A673 (cell line): Measurements from ENCODE around the gene HPDL.

ENCODE experiments used
- EZH2 ChIP-seq: fragments of 200-600 bp; sonication (generic); IDR thresholded peaks from 2 replicates; pipeline ENCODE4 v1.6.1; 2017; ENCODE audit warnings: borderline replicate concordance, low read depth, mild to moderate bottlenecking, mixed read lengths, antibody characterized with exemption, low read length; ENCODE audit not compliant: poor library complexity, severe bottlenecking
- TF ChIP-seq, protein P1 (sequence below): fragments of 300-800, 200-600 bp; sonication (generic); conservative IDR thresholded peaks from 2 replicates; pipeline ENCODE4 v1.5.1; 2017; ENCODE audit warnings: low read depth, mild to moderate bottlenecking, antibody characterized with exemption, low read length, moderate library complexity, mixed read lengths

- TF ChIP-seq EZH2 = no peak
- TF ChIP-seq, protein P1, sequence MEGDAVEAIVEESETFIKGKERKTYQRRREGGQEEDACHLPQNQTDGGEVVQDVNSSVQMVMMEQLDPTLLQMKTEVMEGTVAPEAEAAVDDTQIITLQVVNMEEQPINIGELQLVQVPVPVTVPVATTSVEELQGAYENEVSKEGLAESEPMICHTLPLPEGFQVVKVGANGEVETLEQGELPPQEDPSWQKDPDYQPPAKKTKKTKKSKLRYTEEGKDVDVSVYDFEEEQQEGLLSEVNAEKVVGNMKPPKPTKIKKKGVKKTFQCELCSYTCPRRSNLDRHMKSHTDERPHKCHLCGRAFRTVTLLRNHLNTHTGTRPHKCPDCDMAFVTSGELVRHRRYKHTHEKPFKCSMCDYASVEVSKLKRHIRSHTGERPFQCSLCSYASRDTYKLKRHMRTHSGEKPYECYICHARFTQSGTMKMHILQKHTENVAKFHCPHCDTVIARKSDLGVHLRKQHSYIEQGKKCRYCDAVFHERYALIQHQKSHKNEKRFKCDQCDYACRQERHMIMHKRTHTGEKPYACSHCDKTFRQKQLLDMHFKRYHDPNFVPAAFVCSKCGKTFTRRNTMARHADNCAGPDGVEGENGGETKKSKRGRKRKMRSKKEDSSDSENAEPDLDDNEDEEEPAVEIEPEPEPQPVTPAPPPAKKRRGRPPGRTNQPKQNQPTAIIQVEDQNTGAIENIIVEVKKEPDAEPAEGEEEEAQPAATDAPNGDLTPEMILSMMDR = no peak
Observed at GRCh38 chr1:45306319-45306718, 20.4 kb upstream of the HPDL start.
